Right atrium auricular region (tissue), 2 donors: ENCODE results near the gene RINL. TPM values are rescaled to one million over a fixed set of nuclear protein-coding genes. Genes with fewer than 3 reads are reported as not detected.
"Not testable (repeated sequence)": the region's sequence is repeated elsewhere in the genome, so short reads cannot be mapped to it uniquely, and the experiment has no call there.

Source experiments
- DNase-seq: peaks from one replicate; pipeline ENCODE4 v3.0.0-alpha.2; 2019; ENCODE audit warnings: low spot score
- H3K27ac ChIP-seq, 2 donors: fragments of 200-600 bp; sonication (generic); 1 replicate in 1 of 2; 2 replicates in 1 of 2; pipeline ENCODE4 v1.5.1; 2016 to 2019
- H3K27me3 ChIP-seq, 2 donors: fragments of 200-600 bp; sonication (generic); one replicate each; pipeline versions ENCODE4 v1.5.1 to v1.6.0; 2017 to 2019
- H3K36me3 ChIP-seq: fragments of 200-600 bp; sonication (generic); one replicate; pipeline ENCODE4 v1.5.1; 2016
- H3K4me1 ChIP-seq, 2 donors: fragments of 200-600 bp; sonication (generic); one replicate each; pipeline versions ENCODE4 v1.5.1 to v1.6.0; 2017 to 2019
- H3K4me3 ChIP-seq, 2 donors: fragments of 200-600 bp; sonication (generic); 1 replicate in 1 of 2; 2 replicates in 1 of 2; pipeline ENCODE4 v1.5.1; 2017 to 2019; ENCODE audit warnings: mild to moderate bottlenecking in 1 of 2, moderate library complexity in 1 of 2
- H3K9me3 ChIP-seq, 2 donors: fragments of 200-600 bp; sonication (generic); one replicate each; pipeline ENCODE4 v1.5.1; 2019
- CTCF ChIP-seq, 2 donors: fragments of 200-600 bp; sonication (generic); IDR thresholded peaks; one replicate each; pipeline ENCODE4 v1.5.1; 2019; ENCODE audit warnings: antibody characterized with exemption in 2 of 2
- total RNA-seq, 2 donors: library from RNA; depleted of rRNA; stranded (reverse); fragments of >200 nt; gene quantifications; one replicate each; pipeline ENCODE4 v1.1.0, GENCODE V29; 2016

The RINL gene
- total RNA-seq, 2 donors from 2014 or later, result 3.3 to 5.5 TPM

- DNase-seq, result no peak
- H3K4me3 ChIP-seq, result no peak overlapping the region
These were observed 51.1 kb downstream of the RINL start for GRCh38 chr19:38826856-38827551.

GRCh38 chr19:38825936-38826335, 52.1 kb downstream of the RINL start:
- peaks cover 76% of the 10 kb centered on the region for H3K36me3 ChIP-seq
- H3K9me3 ChIP-seq, DNase-seq, H3K27me3 ChIP-seq, H3K4me3 ChIP-seq: not testable (repeated sequence)
- H3K27ac ChIP-seq, result peak overlapping the region in 1 of 2 donors; percentile 43
- peaks cover 0 to 33% of the 10 kb centered on the region in 2 donors for H3K4me1 ChIP-seq

More at GRCh38 chr19:38826856-38827551, 51.1 kb downstream of the RINL start:
- Histone ChIP-seq H3K27ac (peak overlapping the region in 1 of 2 donors; percentile 16), H3K9me3 (no peaks in the 10 kb centered on the region), H3K27me3 (no peaks in the 10 kb centered on the region), H3K4me1 (peaks cover 0 to 37% of the 10 kb centered on the region in 2 donors), H3K36me3 (peaks cover 72% of the 10 kb centered on the region)
- no peak for TF ChIP-seq CTCF (IDR thresholded peaks at IDR 0.05)

GRCh38 chr19:38821230-38821825, 56.7 kb downstream of the RINL start:
- not testable (repeated sequence) for DNase-seq, H3K4me3 ChIP-seq, H3K27ac ChIP-seq, H3K27me3 ChIP-seq, H3K9me3 ChIP-seq
- H3K36me3 ChIP-seq, result peaks cover 54% of the 10 kb centered on the region
- H3K4me1 ChIP-seq, result peaks cover 0 to 23% of the 10 kb centered on the region in 2 donors

GRCh38 chr19:38819231-38819920, 58.7 kb downstream of the RINL start:
- peaks cover 0 to 16% of the 10 kb centered on the region in 2 donors for H3K4me1 ChIP-seq
- H3K27ac ChIP-seq, result peak overlapping the region in 1 of 2 donors; percentile 61
- no peak for DNase-seq
- H3K27me3 ChIP-seq, result no peaks in the 10 kb centered on the region
- H3K36me3 ChIP-seq, result peaks cover 67% of the 10 kb centered on the region
- H3K9me3 ChIP-seq, result no peaks in the 10 kb centered on the region
- TF ChIP-seq CTCF (IDR thresholded peaks at IDR 0.05), result no peak
- H3K4me3 ChIP-seq, result no peak overlapping the region

Other genes with a start within 250 kb of the RINL start
- 100 to 1,000 TPM; 115 to 180 TPM for gene ACTN4, start 230.6 kb downstream of the RINL start, total RNA-seq
- gene CAPN12, start 133.8 kb downstream of the RINL start, total RNA-seq, result under 1 TPM; 0.74 to 0.90 TPM
- not detected for gene LGALS7, start 104.8 kb downstream of the RINL start, total RNA-seq
- 1 to 10 TPM in 1 of 2 donors, not detected in 1; 1.8 TPM for gene LGALS7B, start 89.1 kb downstream of the RINL start, total RNA-seq
- gene LGALS4, start 65.3 kb downstream of the RINL start, total RNA-seq, result under 1 TPM in 1 of 2 donors, not detected in 1; 0.67 TPM
- 100 to 1,000 TPM; 309 to 329 TPM for gene ECH1, start 46.5 kb downstream of the RINL start, total RNA-seq
- gene HNRNPL, start 28.3 kb downstream of the RINL start, total RNA-seq, result 100 to 1,000 TPM; 102 to 115 TPM
- gene SIRT2, start 21.3 kb upstream of the RINL start, total RNA-seq, result 100 to 1,000 TPM in 1 of 2 donors, 10 to 100 TPM in 1; 91.5 to 170 TPM
- 10 to 100 TPM; 13.3 to 29.2 TPM for gene NFKBIB, start 21.7 kb upstream of the RINL start, total RNA-seq
- gene CCER2, start 33.9 kb upstream of the RINL start, total RNA-seq, result not detected
- 10 to 100 TPM; 13.7 to 24.3 TPM for gene SARS2, start 52.5 kb upstream of the RINL start, total RNA-seq
- gene MRPS12, start 52.7 kb upstream of the RINL start, total RNA-seq, result 10 to 100 TPM; 39.5 to 58.7 TPM
- gene FBXO17, start 97.5 kb upstream of the RINL start, total RNA-seq, result 10 to 100 TPM in 1 of 2 donors, 1 to 10 TPM in 1; 5.7 to 13.1 TPM
- 1 to 10 TPM; 5.1 to 7.2 TPM for gene FBXO27, start 154.3 kb upstream of the RINL start, total RNA-seq
- not detected for gene ACP7, start 206.1 kb upstream of the RINL start, total RNA-seq
- 10 to 100 TPM; 11.2 to 13.7 TPM for gene PAK4, start 247.5 kb upstream of the RINL start, total RNA-seq